Ishikawa (cell line): ENCODE measurements around the gene PILRB.

Experiments
- CEBPB ChIP-seq: IDR thresholded peaks from 2 replicates; pipeline ENCODE4 v1.6.1; 2012
- CREB1 ChIP-seq: IDR thresholded peaks from 2 replicates; pipeline ENCODE4 v1.6.1; 2012; ENCODE audit warnings: low read depth
- EGR1 ChIP-seq: IDR thresholded peaks from 2 replicates; pipeline ENCODE4 v1.6.1; 2012
- EP300 ChIP-seq: IDR thresholded peaks from 2 replicates; pipeline ENCODE4 v1.6.1; 2012; ENCODE audit warnings: borderline replicate concordance
- FOXM1 ChIP-seq: IDR thresholded peaks from 2 replicates; pipeline ENCODE4 v1.6.1; 2012; ENCODE audit warnings: low read depth, borderline replicate concordance
- NFIC ChIP-seq: IDR thresholded peaks from 2 replicates; pipeline ENCODE4 v1.6.1; 2012
- RAD21 ChIP-seq: IDR thresholded peaks from 2 replicates; pipeline ENCODE4 v1.6.1; 2012; ENCODE audit warnings: low read depth
- TAF1 ChIP-seq: IDR thresholded peaks from 2 replicates; pipeline ENCODE4 v1.6.1; 2012; ENCODE audit warnings: low read depth, mild to moderate bottlenecking
- TCF12 ChIP-seq: IDR thresholded peaks from 2 replicates; pipeline ENCODE4 v1.6.1; 2012; ENCODE audit warnings: low read depth
- TEAD4 ChIP-seq: IDR thresholded peaks from 2 replicates; pipeline ENCODE4 v1.6.1; 2012
- USF1 ChIP-seq: IDR thresholded peaks from 2 replicates; pipeline ENCODE4 v1.6.1; 2012
- YY1 ChIP-seq: IDR thresholded peaks from 2 replicates; pipeline ENCODE4 v1.6.1; 2012; ENCODE audit warnings: low read depth
- ZBTB7A ChIP-seq: IDR thresholded peaks from 2 replicates; pipeline ENCODE4 v1.6.1; 2012; ENCODE audit warnings: low read depth
- TF ChIP-seq, protein P1 (sequence below): IDR thresholded peaks from 2 replicates; pipeline ENCODE4 v1.6.1; 2012; ENCODE audit warnings: low read depth, mild to moderate bottlenecking
- TF ChIP-seq, protein P2 (sequence below): IDR thresholded peaks from 2 replicates; pipeline ENCODE4 v1.6.1; 2012

The PILRB gene

GRCh38 chr7:100393233-100393905 lies 35.5 kb downstream of the PILRB start:
- TF ChIP-seq CREB1 (no peak), ZBTB7A (no peak), YY1 (no peak), NFIC (no peak)

DNA sequence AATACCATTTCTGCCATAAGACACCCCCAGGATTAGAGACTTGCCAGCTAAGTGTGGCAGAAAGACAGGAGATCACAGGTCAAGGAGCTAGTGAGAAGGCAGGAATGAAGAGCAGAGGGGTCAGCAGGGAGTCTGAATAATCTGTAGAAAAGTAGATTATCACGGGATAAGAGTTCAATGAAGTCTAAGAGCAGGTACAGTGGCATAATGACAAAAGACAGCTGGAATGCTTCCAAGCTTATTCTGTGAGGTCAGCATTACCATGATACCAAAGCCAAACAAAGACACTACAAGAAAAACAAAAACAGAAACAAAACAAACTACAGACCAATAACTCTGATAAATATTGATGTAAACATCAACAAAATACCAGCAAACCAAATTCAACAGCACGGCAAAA lies 36.2 kb downstream of the PILRB start:
- TF ChIP-seq CEBPB (no peak), YY1 (no peak), FOXM1 (no peak), EGR1 (no peak), RAD21 (no peak), TEAD4 (no peak), CREB1 (no peak)
- TF ChIP-seq, protein P1, sequence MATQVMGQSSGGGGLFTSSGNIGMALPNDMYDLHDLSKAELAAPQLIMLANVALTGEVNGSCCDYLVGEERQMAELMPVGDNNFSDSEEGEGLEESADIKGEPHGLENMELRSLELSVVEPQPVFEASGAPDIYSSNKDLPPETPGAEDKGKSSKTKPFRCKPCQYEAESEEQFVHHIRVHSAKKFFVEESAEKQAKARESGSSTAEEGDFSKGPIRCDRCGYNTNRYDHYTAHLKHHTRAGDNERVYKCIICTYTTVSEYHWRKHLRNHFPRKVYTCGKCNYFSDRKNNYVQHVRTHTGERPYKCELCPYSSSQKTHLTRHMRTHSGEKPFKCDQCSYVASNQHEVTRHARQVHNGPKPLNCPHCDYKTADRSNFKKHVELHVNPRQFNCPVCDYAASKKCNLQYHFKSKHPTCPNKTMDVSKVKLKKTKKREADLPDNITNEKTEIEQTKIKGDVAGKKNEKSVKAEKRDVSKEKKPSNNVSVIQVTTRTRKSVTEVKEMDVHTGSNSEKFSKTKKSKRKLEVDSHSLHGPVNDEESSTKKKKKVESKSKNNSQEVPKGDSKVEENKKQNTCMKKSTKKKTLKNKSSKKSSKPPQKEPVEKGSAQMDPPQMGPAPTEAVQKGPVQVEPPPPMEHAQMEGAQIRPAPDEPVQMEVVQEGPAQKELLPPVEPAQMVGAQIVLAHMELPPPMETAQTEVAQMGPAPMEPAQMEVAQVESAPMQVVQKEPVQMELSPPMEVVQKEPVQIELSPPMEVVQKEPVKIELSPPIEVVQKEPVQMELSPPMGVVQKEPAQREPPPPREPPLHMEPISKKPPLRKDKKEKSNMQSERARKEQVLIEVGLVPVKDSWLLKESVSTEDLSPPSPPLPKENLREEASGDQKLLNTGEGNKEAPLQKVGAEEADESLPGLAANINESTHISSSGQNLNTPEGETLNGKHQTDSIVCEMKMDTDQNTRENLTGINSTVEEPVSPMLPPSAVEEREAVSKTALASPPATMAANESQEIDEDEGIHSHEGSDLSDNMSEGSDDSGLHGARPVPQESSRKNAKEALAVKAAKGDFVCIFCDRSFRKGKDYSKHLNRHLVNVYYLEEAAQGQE: no peak

DNA sequence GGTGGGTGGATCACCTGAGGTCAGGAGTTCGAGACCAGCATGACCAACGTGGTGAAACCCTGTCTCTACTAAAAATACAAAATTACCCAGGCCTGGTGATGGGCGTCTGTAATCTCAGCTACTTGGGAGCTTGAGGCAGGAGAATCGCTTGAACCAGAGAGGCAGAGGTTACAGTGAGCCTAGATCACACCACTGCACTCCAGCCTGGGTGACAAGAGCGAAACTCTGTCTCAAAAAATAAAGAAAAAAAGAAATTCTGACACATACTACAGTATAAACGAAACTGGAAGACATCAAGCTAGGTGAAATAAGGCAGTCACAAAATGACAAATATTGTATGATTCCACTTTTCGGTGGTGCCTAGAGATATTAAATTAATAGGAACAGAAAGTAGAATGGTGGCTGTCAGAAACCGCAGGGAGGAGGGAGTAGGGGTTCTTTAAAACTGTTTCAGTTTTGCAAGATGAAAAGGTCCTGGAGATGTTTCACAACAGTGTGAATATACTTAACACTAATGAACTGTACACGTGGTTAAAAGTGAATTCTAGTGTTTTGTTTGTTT lies 38.6 kb downstream of the PILRB start:
- TF ChIP-seq TAF1: no peak
- no peak for TF ChIP-seq NFIC
- TF ChIP-seq CREB1: no peak
- TF ChIP-seq ZBTB7A: no peak
- no peak for TF ChIP-seq EP300
- TF ChIP-seq USF1: no peak
- no peak for TF ChIP-seq TCF12
- TF ChIP-seq, protein P2, sequence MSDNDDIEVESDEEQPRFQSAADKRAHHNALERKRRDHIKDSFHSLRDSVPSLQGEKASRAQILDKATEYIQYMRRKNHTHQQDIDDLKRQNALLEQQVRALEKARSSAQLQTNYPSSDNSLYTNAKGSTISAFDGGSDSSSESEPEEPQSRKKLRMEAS: no peak
- TF ChIP-seq CEBPB: no peak
- no peak for TF ChIP-seq YY1
- TF ChIP-seq, protein P1: no peak
- TF ChIP-seq RAD21: no peak
- no peak for TF ChIP-seq EGR1
- TF ChIP-seq FOXM1: no peak
- TF ChIP-seq TEAD4: no peak

- no peak for TF ChIP-seq USF1
- TF ChIP-seq, protein P1: no peak
- TF ChIP-seq CEBPB: no peak
- TF ChIP-seq RAD21: no peak
- no peak for TF ChIP-seq TCF12
Measured at GRCh38 chr7:100397315-100398081, 39.6 kb downstream of the PILRB start.

DNA sequence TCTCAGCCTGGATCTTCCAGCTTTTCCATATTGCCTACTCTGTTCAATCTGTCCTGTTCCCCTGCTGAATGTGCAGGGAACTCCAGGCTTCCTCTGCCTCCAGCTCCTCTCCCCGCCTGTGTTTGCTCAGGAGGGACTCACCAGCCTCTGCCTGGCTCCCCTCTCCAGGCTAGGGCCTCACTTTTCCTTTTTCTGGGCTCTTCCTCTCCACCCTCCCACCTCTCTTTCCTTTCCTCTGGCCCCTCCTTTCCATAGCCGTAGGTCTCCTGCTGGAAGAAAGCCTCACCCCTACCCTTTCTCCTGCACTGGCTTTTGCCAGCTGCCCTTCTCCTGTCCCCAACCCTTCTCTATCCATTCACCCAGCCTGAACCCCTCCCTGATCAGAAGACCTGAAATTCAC lies 40.3 kb downstream of the PILRB start:
- TF ChIP-seq TEAD4 (no peak), ZBTB7A (no peak), YY1 (no peak), EP300 (no peak), RAD21 (no peak), CEBPB (no peak), NFIC (no peak)
- TF ChIP-seq, protein P1: no peak
